Loucy (cell line): Measurements from ENCODE around the gene FBXO41.

Source experiments
- H2AFZ ChIP-seq: fragments of 200-600 bp; sonication (generic); 2 replicates; pipeline ENCODE4 v1.6.0; 2016; ENCODE audit warnings: antibody characterized with exemption, mild to moderate bottlenecking, low read length, moderate library complexity
- H3F3A ChIP-seq: fragments of 200-600 bp; 2 replicates; pipeline ENCODE4 v1.6.0; 2016; ENCODE audit warnings: antibody characterized with exemption, low read depth, mild to moderate bottlenecking
- H3K27me3 ChIP-seq: fragments of 200-600 bp; sonication (generic); 2 replicates; pipeline ENCODE4 v1.6.1; 2014; ENCODE audit warnings: low read length, mild to moderate bottlenecking; ENCODE audit not compliant: insufficient read depth, poor library complexity, severe bottlenecking
- H3K36me3 ChIP-seq: fragments of 200-600 bp; sonication (generic); 2 replicates; pipeline ENCODE4 v1.6.1; 2016; ENCODE audit warnings: low read length; ENCODE audit not compliant: insufficient read depth
- H3K4me1 ChIP-seq: fragments of 200-600 bp; sonication (generic); 2 replicates; pipeline ENCODE4 v1.5.1; 2014; ENCODE audit warnings: low read length, mild to moderate bottlenecking; ENCODE audit not compliant: insufficient read depth, poor library complexity, severe bottlenecking
- H3K4me2 ChIP-seq: fragments of 200-600 bp; sonication (generic); 2 replicates; pipeline ENCODE4 v1.6.0; 2014; ENCODE audit warnings: antibody characterized with exemption, low read length, low read depth, mild to moderate bottlenecking; ENCODE audit not compliant: poor library complexity, severe bottlenecking
- H3K4me3 ChIP-seq: fragments of 200-600 bp; sonication (generic); 2 replicates; pipeline ENCODE4 v1.5.1; 2014; ENCODE audit warnings: low read length, mild to moderate bottlenecking, mixed read lengths; ENCODE audit not compliant: poor library complexity, severe bottlenecking
- H3K79me2 ChIP-seq: fragments of 200-600 bp; sonication (generic); 2 replicates; pipeline ENCODE4 v1.6.1; 2014; ENCODE audit warnings: low read length; ENCODE audit not compliant: insufficient read depth
- H3K9ac ChIP-seq: fragments of 200-600 bp; sonication (generic); 2 replicates; pipeline ENCODE4 v1.6.0; 2014; ENCODE audit warnings: mild to moderate bottlenecking, low read depth, low read length, moderate library complexity; ENCODE audit not compliant: poor library complexity, severe bottlenecking
- H3K9me2 ChIP-seq: fragments of 200-600 bp; sonication (generic); replicated peaks from 2 replicates; pipeline ENCODE4 v1.6.1; 2016; ENCODE audit warnings: low read depth, low read length, mixed read lengths
- H3K9me3 ChIP-seq: fragments of 200-600 bp; sonication (generic); 2 replicates; pipeline ENCODE4 v1.6.1; 2014; ENCODE audit warnings: mild to moderate bottlenecking, antibody characterized with exemption, low read length, low read depth; ENCODE audit not compliant: insufficient read depth
- H4K20me1 ChIP-seq: fragments of 200-600 bp; sonication (generic); 2 replicates; pipeline ENCODE4 v1.6.0; 2014; ENCODE audit warnings: antibody characterized with exemption, low read length, mild to moderate bottlenecking; ENCODE audit not compliant: insufficient read depth, poor library complexity, severe bottlenecking
- EZH2phosphoT487 ChIP-seq: fragments of 200-600 bp; IDR thresholded peaks from 2 replicates; pipeline ENCODE4 v1.6.1; 2018; ENCODE audit warnings: antibody characterized with exemption, mild to moderate bottlenecking, moderate library complexity, borderline replicate concordance
- TF ChIP-seq, protein P1 (sequence below): fragments of 200-600 bp; sonication (generic); conservative IDR thresholded peaks from 2 replicates; pipeline ENCODE4 v1.5.1; 2014; ENCODE audit warnings: mild to moderate bottlenecking, antibody characterized with exemption, low read length

Gene FBXO41

GRCh38 chr2:73228631-73229030, 55.6 kb downstream of the FBXO41 start:
- Histone ChIP-seq H3K27me3 (no peaks in the 10 kb centered on the region), H3K9me3 (no peaks in the 10 kb centered on the region), H3K79me2 (peaks cover 11% of the 10 kb centered on the region; the same call in 1 of the 2 replicates), H3K4me3 (no peak overlapping the region), H3K36me3 (peaks cover 7% of the 10 kb centered on the region; the same call in 1 of the 2 replicates), H4K20me1 (peaks cover 4% of the 10 kb centered on the region), H2AFZ (no peak overlapping the region), H3K4me1 (peaks cover 5% of the 10 kb centered on the region), H3F3A (no peaks in the 10 kb centered on the region; the same call in 1 of the 2 replicates), H3K4me2 (no peak overlapping the region), H3K9ac (no peak overlapping the region), H3K9me2 (no peaks in the 10 kb centered on the region)
- TF ChIP-seq, protein P1, sequence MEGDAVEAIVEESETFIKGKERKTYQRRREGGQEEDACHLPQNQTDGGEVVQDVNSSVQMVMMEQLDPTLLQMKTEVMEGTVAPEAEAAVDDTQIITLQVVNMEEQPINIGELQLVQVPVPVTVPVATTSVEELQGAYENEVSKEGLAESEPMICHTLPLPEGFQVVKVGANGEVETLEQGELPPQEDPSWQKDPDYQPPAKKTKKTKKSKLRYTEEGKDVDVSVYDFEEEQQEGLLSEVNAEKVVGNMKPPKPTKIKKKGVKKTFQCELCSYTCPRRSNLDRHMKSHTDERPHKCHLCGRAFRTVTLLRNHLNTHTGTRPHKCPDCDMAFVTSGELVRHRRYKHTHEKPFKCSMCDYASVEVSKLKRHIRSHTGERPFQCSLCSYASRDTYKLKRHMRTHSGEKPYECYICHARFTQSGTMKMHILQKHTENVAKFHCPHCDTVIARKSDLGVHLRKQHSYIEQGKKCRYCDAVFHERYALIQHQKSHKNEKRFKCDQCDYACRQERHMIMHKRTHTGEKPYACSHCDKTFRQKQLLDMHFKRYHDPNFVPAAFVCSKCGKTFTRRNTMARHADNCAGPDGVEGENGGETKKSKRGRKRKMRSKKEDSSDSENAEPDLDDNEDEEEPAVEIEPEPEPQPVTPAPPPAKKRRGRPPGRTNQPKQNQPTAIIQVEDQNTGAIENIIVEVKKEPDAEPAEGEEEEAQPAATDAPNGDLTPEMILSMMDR: no peak
- no peak for TF ChIP-seq EZH2phosphoT487

DNA sequence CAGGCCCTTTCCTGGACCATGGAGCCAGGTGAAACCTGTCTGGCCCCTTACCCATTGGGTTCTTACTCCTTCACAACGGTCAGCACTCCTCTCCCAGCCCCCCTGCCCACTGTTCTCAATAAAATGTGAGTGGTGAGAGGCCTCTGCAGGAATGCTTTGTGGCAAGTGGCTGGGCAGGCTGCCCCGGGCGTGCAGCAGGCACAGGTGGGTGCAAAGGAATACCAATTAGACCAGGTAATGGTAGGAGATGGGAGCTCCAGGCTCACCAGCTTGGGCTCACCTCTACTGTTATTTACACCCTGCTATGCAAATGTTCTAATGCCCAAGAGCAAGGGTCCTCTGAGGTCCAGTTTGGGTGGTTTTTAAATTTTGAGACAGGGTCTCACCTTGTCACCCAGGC, 57.2 kb downstream of the FBXO41 start:
- Histone ChIP-seq H3K4me2 (no peak overlapping the region), H3K79me2 (peaks cover 6% of the 10 kb centered on the region; the same call in 1 of the 2 replicates), H3K9ac (no peak overlapping the region), H3K9me3 (no peaks in the 10 kb centered on the region), H3K4me1 (no peaks in the 10 kb centered on the region), H3K4me3 (no peak overlapping the region), H2AFZ (no peak overlapping the region), H4K20me1 (no peaks in the 10 kb centered on the region), H3K36me3 (peaks cover 17% of the 10 kb centered on the region; the same call in 1 of the 2 replicates), H3F3A (no peaks in the 10 kb centered on the region), H3K27me3 (no peaks in the 10 kb centered on the region), H3K9me2 (no peaks in the 10 kb centered on the region)
- TF ChIP-seq EZH2phosphoT487: no peak
- TF ChIP-seq, protein P1: no peak

DNA sequence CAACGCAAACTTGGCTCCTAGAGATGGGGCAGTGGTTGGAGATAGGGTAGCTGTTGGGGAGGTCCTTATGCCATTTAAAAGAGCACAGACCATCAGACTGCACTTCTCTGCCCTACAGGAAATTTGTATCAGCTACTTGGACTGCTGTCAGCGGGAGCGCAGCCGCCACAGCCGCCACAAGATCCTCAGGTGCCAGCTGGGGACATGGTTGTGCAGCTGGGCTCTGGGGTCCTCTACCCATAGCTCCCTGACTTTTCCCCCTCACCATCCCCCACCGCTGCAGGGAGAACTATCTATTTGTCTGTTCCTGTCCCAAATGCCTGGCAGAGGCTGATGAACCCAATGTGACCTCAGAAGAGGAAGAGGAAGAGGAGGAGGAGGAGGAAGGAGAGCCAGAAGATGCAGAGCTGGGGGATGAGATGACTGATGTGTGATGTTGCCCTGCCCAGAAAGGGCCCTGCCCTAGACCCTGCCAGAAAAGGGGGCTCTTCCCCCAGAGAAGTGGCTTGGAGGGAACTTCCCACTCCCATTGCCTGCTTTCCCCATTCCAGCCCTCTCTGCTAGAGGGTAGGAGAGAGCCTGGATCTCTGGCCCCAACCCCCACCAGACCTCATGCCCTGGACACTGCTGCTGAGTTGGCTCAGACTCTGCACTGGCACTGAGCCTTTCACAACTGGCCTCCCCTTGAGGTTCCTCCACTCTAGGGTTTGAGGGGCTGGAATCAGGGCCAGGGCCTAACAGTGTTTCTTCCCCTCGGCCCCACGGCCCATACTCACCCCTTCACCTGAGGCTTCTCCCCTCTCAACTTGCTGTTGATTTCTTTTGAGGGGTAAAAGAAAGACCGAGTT, 58.5 kb downstream of the FBXO41 start:
- Histone ChIP-seq H3K4me1 (no peaks in the 10 kb centered on the region), H3F3A (no peaks in the 10 kb centered on the region), H3K4me3 (no peak overlapping the region), H3K9ac (no peak overlapping the region), H3K9me3 (no peaks in the 10 kb centered on the region), H3K27me3 (no peaks in the 10 kb centered on the region), H4K20me1 (no peaks in the 10 kb centered on the region), H3K79me2 (no peaks in the 10 kb centered on the region), H3K4me2 (no peak overlapping the region), H3K36me3 (peaks cover 26% of the 10 kb centered on the region; the same call in 1 of the 2 replicates), H2AFZ (no peak overlapping the region), H3K9me2 (no peaks in the 10 kb centered on the region)
- no peak for TF ChIP-seq EZH2phosphoT487
- TF ChIP-seq, protein P1: no peak
